ENCODE measurements around the gene ARIH1.
"Not testable (repeated sequence)": the region's sequence is repeated elsewhere in the genome, so short reads cannot be mapped to it uniquely, and the experiment has no call there.

DNA sequence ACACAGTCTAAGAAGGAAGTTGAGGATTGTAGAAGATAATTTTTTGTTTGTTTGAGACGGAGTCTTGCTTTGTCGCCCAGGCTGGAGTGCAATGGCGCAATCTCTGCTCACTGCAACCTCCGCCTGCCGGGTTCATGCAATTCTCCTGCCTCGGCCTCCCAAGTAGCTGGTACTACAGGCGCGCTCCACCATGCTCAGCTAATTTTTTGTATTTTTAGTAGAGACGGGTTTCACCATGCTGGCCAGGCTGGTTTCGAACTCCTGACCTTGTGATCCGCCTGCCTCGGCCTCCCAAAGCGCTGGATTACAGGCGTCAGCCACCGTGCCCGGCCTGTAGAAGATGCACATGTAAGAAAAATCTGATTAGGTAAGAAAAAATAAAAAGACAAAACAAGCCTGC lies 2.2 kb downstream of the ARIH1 start:
- TF ChIP-seq CTCF (conservative IDR thresholded peaks at IDR 0.05; ENCODE audit: low read depth, low read length); EZH2phosphoT487 (IDR thresholded peaks at IDR 0.05; ENCODE audit: borderline replicate concordance, low read length); EZH2 (IDR thresholded peaks at IDR 0.05; ENCODE audit: low read length, unreplicated experiment): not testable (repeated sequence)
